ENCODE data around the gene KCNE3. TPM values are rescaled to one million over a fixed set of nuclear protein-coding genes. Genes with fewer than 3 reads are reported as not detected.

Gene KCNE3, protein sequence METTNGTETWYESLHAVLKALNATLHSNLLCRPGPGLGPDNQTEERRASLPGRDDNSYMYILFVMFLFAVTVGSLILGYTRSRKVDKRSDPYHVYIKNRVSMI
- total RNA-seq: not detected in 2 replicates

- Mint-ChIP-seq H3K9me3 (no peaks in the 10 kb centered on the region), H3K4me3 (no peak within 1 kb of the TSS), H3K36me3 (ENCODE audit: low read depth) (no peaks in the 10 kb centered on the region), H3K27ac (no peak within 1 kb of the TSS), H3K4me1 (peaks cover 5% of the 10 kb centered on the region), H3K27me3 (peaks cover 35% of the 10 kb centered on the region)
- intact Hi-C loops (cut with micrococcal nuclease): no loop called here
- no peak for DNase-seq
Measured at GRCh38 chr11:74466916-74467885, at the start of gene KCNE3. Gene KCNE3 (minus strand): TSS chr11:74467549. CDS start chr11:74457563, 9,986 bp downstream.

DNA sequence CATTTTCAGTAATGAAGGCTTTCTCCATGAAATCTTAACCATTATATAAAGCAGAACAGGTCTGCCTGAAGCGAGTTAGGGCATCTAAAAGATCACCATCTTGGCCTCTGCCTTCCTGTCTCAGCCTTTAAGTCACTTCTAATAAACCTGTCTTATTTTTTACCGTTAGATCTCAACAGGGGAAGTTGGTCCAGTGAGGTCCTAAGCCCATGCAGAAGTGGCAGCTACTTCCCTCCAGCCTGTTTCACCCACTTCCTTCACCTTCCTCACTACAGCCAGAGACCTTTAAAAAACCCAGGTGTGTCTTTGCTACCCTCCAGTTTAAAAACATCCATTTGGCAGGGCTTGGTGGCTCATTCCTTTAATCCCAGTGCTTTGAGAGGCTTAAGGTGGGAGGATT is 40.2 kb upstream of the KCNE3 start:
- H3K4me3 Mint-ChIP-seq: no peak overlapping the region
- no peak overlapping the region for H3K27ac Mint-ChIP-seq
- intact Hi-C loops (cut with micrococcal nuclease): no loop called here
- no peaks in the 10 kb centered on the region for H3K36me3 Mint-ChIP-seq (ENCODE audit: low read depth)
- H3K9me3 Mint-ChIP-seq: no peaks in the 10 kb centered on the region
- peaks cover 3% of the 10 kb centered on the region for H3K27me3 Mint-ChIP-seq
- no peaks in the 10 kb centered on the region for H3K4me1 Mint-ChIP-seq
- DNase-seq: peak; percentile 32

- DNase-seq: peak; percentile 26
- intact Hi-C loops (cut with micrococcal nuclease): no loop called here
- Mint-ChIP-seq H3K4me1 (no peaks in the 10 kb centered on the region), H3K27me3 (no peaks in the 10 kb centered on the region), H3K27ac (no peak overlapping the region), H3K4me3 (no peak overlapping the region), H3K9me3 (no peaks in the 10 kb centered on the region), H3K36me3 (ENCODE audit: low read depth) (no peaks in the 10 kb centered on the region)
Measured at GRCh38 chr11:74506823-74507222, 39.5 kb upstream of the KCNE3 start.

DNA sequence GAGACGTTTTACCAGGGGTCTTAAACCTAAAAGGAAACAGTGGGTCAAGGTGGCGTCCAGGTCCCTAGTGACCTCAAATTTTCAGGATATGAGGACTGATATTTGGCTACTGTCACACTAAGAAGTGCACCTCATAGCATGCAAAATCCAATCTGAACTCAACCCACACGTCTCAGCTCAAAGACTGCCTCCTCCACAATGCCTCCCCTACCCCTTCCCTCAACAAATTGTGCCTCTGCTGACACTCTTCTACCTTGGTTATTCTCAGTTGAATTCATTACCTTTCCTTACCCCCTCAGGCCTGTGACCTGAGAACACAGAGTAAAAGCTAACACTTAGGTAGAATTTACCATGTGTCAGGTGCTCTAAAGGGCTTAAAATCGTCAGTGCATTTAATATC is 38.6 kb upstream of the KCNE3 start:
- H3K36me3 Mint-ChIP-seq (ENCODE audit: low read depth): no peaks in the 10 kb centered on the region
- no peak overlapping the region for H3K4me3 Mint-ChIP-seq
- peaks cover 4% of the 10 kb centered on the region for H3K9me3 Mint-ChIP-seq
- intact Hi-C loops (cut with micrococcal nuclease): no loop called here
- DNase-seq: peak; percentile 28
- H3K4me1 Mint-ChIP-seq: no peaks in the 10 kb centered on the region
- no peak overlapping the region for H3K27ac Mint-ChIP-seq
- H3K27me3 Mint-ChIP-seq: no peaks in the 10 kb centered on the region

- Mint-ChIP-seq H3K4me3 (no peak overlapping the region), H3K9me3 (peaks cover 9% of the 10 kb centered on the region), H3K27ac (no peak overlapping the region), H3K27me3 (peaks cover 3% of the 10 kb centered on the region), H3K36me3 (ENCODE audit: low read depth) (no peaks in the 10 kb centered on the region), H3K4me1 (no peaks in the 10 kb centered on the region)
- DNase-seq: peak; percentile 49
- intact Hi-C loops (cut with micrococcal nuclease): no loop called here
Measured at GRCh38 chr11:74504100-74504691, 36.8 kb upstream of the KCNE3 start.

DNA sequence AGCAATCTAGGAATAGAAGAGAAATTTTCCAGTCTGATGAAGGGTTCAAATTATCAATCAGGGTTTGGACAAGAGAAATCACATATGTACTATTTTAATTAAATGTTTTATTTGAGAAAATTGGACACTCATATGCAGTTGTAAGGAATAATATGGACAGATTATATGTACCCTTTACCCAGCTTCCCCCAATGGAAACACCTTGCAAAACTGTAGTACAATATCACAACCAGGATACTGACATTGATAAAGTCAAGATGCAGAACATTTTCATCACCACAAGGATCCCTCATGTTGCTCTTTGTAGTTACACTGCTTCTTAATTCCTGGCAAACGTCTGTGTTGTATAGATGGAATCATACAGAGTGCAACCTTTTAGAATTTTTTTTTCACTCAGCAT is 27.6 kb upstream of the KCNE3 start:
- Mint-ChIP-seq H3K4me1 (peaks cover 15% of the 10 kb centered on the region), H3K27ac (no peak overlapping the region), H3K27me3 (peaks cover 1% of the 10 kb centered on the region), H3K4me3 (no peak overlapping the region), H3K9me3 (no peaks in the 10 kb centered on the region), H3K36me3 (ENCODE audit: low read depth) (peaks cover 2% of the 10 kb centered on the region)
- intact Hi-C loops (cut with micrococcal nuclease): loop anchor here (5.0 kb wide), 1 partner anchor 1188 kb away; the partner anchor contains the start of gene ARHGEF17
- DNase-seq: peak; percentile 14

DNA sequence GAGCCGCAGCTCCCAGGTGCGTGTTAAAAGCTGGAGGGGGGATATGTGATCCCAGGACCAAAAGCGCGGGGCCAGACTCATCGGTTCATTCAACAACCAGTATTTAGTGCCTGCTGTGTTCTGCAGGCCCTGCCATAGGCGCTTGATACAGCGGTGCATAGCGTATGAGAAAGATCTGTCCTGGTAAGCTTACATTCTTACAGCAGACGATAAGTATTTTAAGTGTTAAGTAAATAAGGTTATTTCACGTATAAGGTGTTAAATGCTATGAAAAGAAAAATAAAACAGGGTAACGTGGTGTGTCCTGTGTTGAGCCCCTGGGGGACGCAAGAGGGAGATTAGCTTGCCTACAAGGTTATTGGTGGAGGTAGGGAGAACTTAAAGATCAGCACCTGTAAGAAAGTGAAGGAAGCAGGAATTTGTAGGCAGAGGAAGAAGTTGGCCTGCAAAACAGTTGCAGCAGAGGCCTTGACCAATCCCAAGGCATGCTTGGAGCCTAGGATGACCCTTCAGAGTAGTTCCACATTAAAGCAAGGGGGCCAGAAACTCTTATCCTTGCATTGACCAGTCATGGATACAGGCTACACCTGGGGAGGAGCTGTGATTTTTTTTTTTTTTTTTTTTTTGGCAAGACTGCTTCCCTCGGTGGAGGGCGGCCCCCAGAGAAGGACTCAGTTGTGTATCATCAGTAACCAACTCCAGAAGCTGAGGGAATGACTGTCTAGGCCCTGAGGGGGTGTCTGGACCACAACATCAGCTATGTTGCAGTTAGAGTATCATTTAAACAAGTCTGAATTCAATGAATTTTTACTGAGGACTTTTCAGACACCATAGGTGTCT is 26.7 kb upstream of the KCNE3 start:
- Mint-ChIP-seq H3K36me3 (ENCODE audit: low read depth) (peaks cover 2% of the 10 kb centered on the region), H3K4me3 (peak overlapping the region; percentile 86), H3K27ac (peak overlapping the region; percentile 72), H3K9me3 (no peaks in the 10 kb centered on the region), H3K4me1 (peaks cover 15% of the 10 kb centered on the region), H3K27me3 (peaks cover 1% of the 10 kb centered on the region)
- intact Hi-C loops (cut with micrococcal nuclease): loop anchor here (1.0 to 5.0 kb wide), 4 partner anchors 96 to 1187 kb away; partner anchors contain the start of genes ARHGEF17, PGM2L1, POLD3 and RNF169
- no peak for DNase-seq

GRCh38 chr11:74492974-74493790 is 25.8 kb upstream of the KCNE3 start, which contains the start of gene LIPT2:
Gene LIPT2 (minus strand): TSS chr11:74493724. CDS start chr11:74493703, 21 bp downstream.
- Mint-ChIP-seq H3K27ac (peak within 1 kb of the TSS; percentile 80), H3K4me3 (peak within 1 kb of the TSS; percentile 86), H3K27me3 (peaks cover 1% of the 10 kb centered on the region), H3K4me1 (peaks cover 15% of the 10 kb centered on the region), H3K9me3 (no peaks in the 10 kb centered on the region), H3K36me3 (ENCODE audit: low read depth) (peaks cover 2% of the 10 kb centered on the region)
- DNase-seq: peak; percentile 99
- intact Hi-C loops (cut with micrococcal nuclease): loop anchor here (1.0 to 5.0 kb wide), 4 partner anchors 95 to 1186 kb away; partner anchors contain the start of genes ARHGEF17, PGM2L1, POLD3 and RNF169

GRCh38 chr11:74492084-74492483 is 24.7 kb upstream of the KCNE3 start:
- H3K9me3 Mint-ChIP-seq: no peaks in the 10 kb centered on the region
- DNase-seq: no peak
- H3K27ac Mint-ChIP-seq: peak overlapping the region; percentile 68
- peaks cover 1% of the 10 kb centered on the region for H3K27me3 Mint-ChIP-seq
- H3K4me1 Mint-ChIP-seq: peaks cover 15% of the 10 kb centered on the region
- peak overlapping the region; percentile 86 for H3K4me3 Mint-ChIP-seq
- peaks cover 2% of the 10 kb centered on the region for H3K36me3 Mint-ChIP-seq (ENCODE audit: low read depth)
- intact Hi-C loops (cut with micrococcal nuclease): loop anchor here (5.0 kb wide), 1 partner anchor 1185 kb away; the partner anchor contains the start of gene ARHGEF17

GRCh38 chr11:74490941-74491340 is 23.6 kb upstream of the KCNE3 start:
- H3K4me3 Mint-ChIP-seq: no peak overlapping the region
- peaks cover 15% of the 10 kb centered on the region for H3K4me1 Mint-ChIP-seq
- no peaks in the 10 kb centered on the region for H3K9me3 Mint-ChIP-seq
- H3K27ac Mint-ChIP-seq: no peak overlapping the region
- intact Hi-C loops (cut with micrococcal nuclease): loop anchor here (5.0 kb wide), 1 partner anchor 1184 kb away; the partner anchor contains the start of gene ARHGEF17
- peaks cover 2% of the 10 kb centered on the region for H3K36me3 Mint-ChIP-seq (ENCODE audit: low read depth)
- DNase-seq: no peak
- H3K27me3 Mint-ChIP-seq: peaks cover 1% of the 10 kb centered on the region

DNA sequence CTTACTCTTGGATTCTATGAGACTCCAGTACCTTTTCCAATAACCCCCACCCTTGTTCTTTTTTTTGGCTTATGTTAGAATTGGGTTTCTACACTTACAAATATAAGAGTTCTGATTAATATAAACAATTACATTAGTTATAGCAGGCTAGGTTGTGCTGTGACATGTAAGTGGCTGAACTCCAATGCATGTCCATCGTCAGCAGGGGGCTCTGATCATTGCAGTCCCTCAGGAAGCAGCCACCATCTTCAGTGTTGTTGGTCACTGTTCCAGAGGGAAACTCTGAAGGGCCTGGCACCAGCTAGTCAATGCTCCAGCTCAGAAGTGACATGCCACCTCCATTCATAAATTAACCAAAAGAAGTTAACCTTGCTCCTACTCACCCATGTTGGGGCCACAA is 20.5 kb upstream of the KCNE3 start:
- Mint-ChIP-seq H3K27me3 (peaks cover 3% of the 10 kb centered on the region), H3K4me3 (no peak overlapping the region), H3K9me3 (no peaks in the 10 kb centered on the region), H3K27ac (no peak overlapping the region), H3K36me3 (ENCODE audit: low read depth) (peaks cover under 1% of the 10 kb centered on the region), H3K4me1 (peaks cover 9% of the 10 kb centered on the region)
- no peak for DNase-seq
- intact Hi-C loops (cut with micrococcal nuclease): no loop called here

DNA sequence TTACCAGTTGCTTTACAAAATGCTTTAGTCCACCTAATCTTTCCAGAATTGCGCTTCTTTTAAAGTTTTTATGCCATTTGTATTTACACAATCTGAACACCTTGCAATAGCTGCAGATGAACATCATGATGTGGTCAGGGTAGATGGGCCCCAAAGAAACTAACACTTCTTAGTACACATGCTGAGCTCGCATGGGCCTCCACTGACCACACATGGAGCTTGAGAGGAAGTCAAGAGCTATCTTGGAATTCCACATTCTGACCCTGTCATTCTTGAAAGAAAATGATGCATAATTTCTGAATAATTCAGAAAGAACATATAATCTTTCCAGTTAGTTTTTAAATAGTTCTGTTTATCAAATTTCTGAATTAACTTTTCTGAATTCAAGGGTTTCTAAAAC is 18.5 kb upstream of the KCNE3 start:
- H3K4me3 Mint-ChIP-seq: no peak overlapping the region
- H3K36me3 Mint-ChIP-seq (ENCODE audit: low read depth): no peaks in the 10 kb centered on the region
- H3K4me1 Mint-ChIP-seq: no peaks in the 10 kb centered on the region
- DNase-seq: no peak
- H3K27me3 Mint-ChIP-seq: peaks cover 7% of the 10 kb centered on the region
- intact Hi-C loops (cut with micrococcal nuclease): no loop called here
- H3K9me3 Mint-ChIP-seq: no peaks in the 10 kb centered on the region
- H3K27ac Mint-ChIP-seq: no peak overlapping the region

Measured in activated CD4-positive, alpha-beta T cell treated with anti-CD3 and anti-CD28 coated beads, Interleukin-2, amount 10 ng/mL, durations not matched to agents 24 days and 14 days (primary cell).